Body of pancreas (tissue), 4 donors: ENCODE measurements around the gene TCF7L1. TPM values are rescaled to one million over a fixed set of nuclear protein-coding genes. Genes with fewer than 3 reads are reported as not detected.
"Not testable (repeated sequence)": the region's sequence is repeated elsewhere in the genome, so short reads cannot be mapped to it uniquely, and the experiment has no call there.

ENCODE experiments used
- ATAC-seq: fragments of 150-250 bp; one replicate; pipeline ENCODE4 v1.9.1; 2016
- DNase-seq, 4 donors: peaks; one replicate each; pipeline ENCODE4 v3.0.0-alpha.2; 2019
- H3K27ac ChIP-seq, 4 donors: fragments of 200-600 bp; sonication (generic); 1 replicate in 3 of 4; 2 replicates in 1 of 4; pipeline versions ENCODE4 v1.5.1 to v1.6.1; 2016 to 2019; ENCODE audit warnings: mild to moderate bottlenecking in 1 of 4, mixed read lengths in 1 of 4, moderate library complexity in 1 of 4
- H3K27me3 ChIP-seq, 2 donors: fragments of 200-600 bp; sonication (generic); one replicate each; pipeline ENCODE4 v1.6.0; 2016; ENCODE audit warnings: mild to moderate bottlenecking in 1 of 2
- H3K36me3 ChIP-seq, 2 donors: fragments of 200-600 bp; sonication (generic); replicated peaks in 1 of 2; 2 replicates each; pipeline ENCODE4 v1.5.1; 2016; ENCODE audit warnings: low read depth in 2 of 2; ENCODE audit not compliant: insufficient read depth in 1 of 2
- H3K4me1 ChIP-seq: fragments of 200-600 bp; sonication (generic); one replicate; pipeline ENCODE4 v1.6.0; 2016
- H3K4me3 ChIP-seq, 2 donors: fragments of 200-600 bp; sonication (generic); 1 replicate in 1 of 2; 2 replicates in 1 of 2; pipeline ENCODE4 v1.5.1; 2016 to 2019
- H3K9me3 ChIP-seq, 3 donors: fragments of 200-600 bp; sonication (generic); 1 replicate in 2 of 3; 2 replicates in 1 of 3; pipeline ENCODE4 v1.5.1; 2016
- POLR2A ChIP-seq, 3 donors: fragments of 450-650 bp; IDR thresholded peaks; one replicate each; pipeline ENCODE4 v1.6.1; 2016; ENCODE audit warnings: antibody characterized with exemption in 3 of 3, mild to moderate bottlenecking in 2 of 3
- WGBS, 2 donors: methylation state at CpG; one replicate each; pipeline ENCODE4 v1.1.5; 2017; 5-methylcytosine and 5-hydroxymethylcytosine counted together
- intact Hi-C: fragments of 100-400 bp; cut with DNase I; formaldehyde crosslinking; loops from one replicate; pipeline ENCODE4 v1.15.1; 2023
- total RNA-seq, 2 donors: library from RNA; depleted of rRNA; stranded (reverse); fragments of >200 nt; gene quantifications; one replicate each; pipeline ENCODE4 v1.1.0, GENCODE V29; 2016
- TF ChIP-seq, protein P1 (sequence below), 7 experiments: fragments of 450-650 bp in 4 of 7; fragments of 200-600 bp in 3 of 7; sonication (generic) in 3 of 7; IDR thresholded peaks; one replicate each; pipeline ENCODE4 v1.5.1; 2016 to 2019; ENCODE audit warnings: antibody characterized with exemption in 7 of 7

The TCF7L1 gene
- total RNA-seq, 2 donors from 2014 or later = 2.1 to 4.3 TPM

DNA sequence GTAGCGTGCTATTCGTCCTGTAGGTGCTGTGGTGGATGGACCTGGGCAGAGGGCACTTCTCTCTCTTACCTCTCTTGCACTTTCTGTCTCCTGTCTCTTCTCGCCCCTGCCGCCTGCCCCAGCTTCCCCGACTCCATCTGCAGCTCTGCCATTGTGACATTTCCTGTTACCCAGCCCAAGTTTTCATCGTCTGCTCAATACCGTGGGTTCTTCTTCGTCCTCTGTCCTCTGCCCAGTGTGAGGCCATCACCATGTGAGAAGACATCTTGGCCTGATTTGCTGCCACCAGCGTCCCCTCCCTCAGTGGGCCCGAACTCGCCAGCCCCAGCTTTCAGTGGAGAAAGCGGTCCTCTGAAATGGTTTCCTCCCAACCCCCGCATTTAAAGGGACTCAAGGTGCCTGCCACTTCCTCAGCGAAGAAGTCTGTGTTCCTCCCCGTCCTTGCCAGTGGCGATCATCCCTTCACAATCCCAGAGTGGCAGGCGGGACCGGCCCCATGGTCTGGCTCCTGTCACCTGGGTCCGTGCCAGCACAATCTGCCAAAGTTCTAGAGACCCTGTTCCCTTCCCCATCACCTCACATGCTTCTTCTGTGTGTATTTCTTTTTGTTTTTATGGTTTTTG is 176.6 kb downstream of the TCF7L1 start:
- no peak overlapping the region for H3K27ac ChIP-seq
- ATAC-seq (no peak), DNase-seq (no peak)
- no peaks in the 10 kb centered on the region for H3K27me3 ChIP-seq
- H3K9me3 ChIP-seq = no peaks in the 10 kb centered on the region
- WGBS, 2 donors = 69 to 80% methylated on average over 18 to 19 of the region's 19 CpGs
- H3K4me1 ChIP-seq = no peaks in the 10 kb centered on the region
- peaks cover 0 to 3% of the 10 kb centered on the region in 2 donors for H3K36me3 ChIP-seq
- intact Hi-C loops = no loop called here
- no peak overlapping the region for H3K4me3 ChIP-seq
- TF ChIP-seq, protein P1, sequence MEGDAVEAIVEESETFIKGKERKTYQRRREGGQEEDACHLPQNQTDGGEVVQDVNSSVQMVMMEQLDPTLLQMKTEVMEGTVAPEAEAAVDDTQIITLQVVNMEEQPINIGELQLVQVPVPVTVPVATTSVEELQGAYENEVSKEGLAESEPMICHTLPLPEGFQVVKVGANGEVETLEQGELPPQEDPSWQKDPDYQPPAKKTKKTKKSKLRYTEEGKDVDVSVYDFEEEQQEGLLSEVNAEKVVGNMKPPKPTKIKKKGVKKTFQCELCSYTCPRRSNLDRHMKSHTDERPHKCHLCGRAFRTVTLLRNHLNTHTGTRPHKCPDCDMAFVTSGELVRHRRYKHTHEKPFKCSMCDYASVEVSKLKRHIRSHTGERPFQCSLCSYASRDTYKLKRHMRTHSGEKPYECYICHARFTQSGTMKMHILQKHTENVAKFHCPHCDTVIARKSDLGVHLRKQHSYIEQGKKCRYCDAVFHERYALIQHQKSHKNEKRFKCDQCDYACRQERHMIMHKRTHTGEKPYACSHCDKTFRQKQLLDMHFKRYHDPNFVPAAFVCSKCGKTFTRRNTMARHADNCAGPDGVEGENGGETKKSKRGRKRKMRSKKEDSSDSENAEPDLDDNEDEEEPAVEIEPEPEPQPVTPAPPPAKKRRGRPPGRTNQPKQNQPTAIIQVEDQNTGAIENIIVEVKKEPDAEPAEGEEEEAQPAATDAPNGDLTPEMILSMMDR (IDR thresholded peaks at IDR 0.05) = no peak
- TF ChIP-seq POLR2A (IDR thresholded peaks at IDR 0.05) = no peak

GRCh38 chr2:85310330-85310729 is 177.1 kb downstream of the TCF7L1 start:
- DNase-seq (no peak), ATAC-seq (no peak)
- peaks cover 0 to 3% of the 10 kb centered on the region in 2 donors for H3K36me3 ChIP-seq
- H3K9me3 ChIP-seq = no peaks in the 10 kb centered on the region
- H3K27me3 ChIP-seq = no peaks in the 10 kb centered on the region
- WGBS, 2 donors = 72 to 78% methylated on average over 3 of the region's 3 CpGs
- H3K4me3 ChIP-seq = no peak overlapping the region
- H3K27ac ChIP-seq = no peak overlapping the region
- no peaks in the 10 kb centered on the region for H3K4me1 ChIP-seq
- intact Hi-C loops = no loop called here
- no peak for TF ChIP-seq POLR2A (IDR thresholded peaks at IDR 0.05)
- TF ChIP-seq, protein P1 (IDR thresholded peaks at IDR 0.05) = no peak

- DNase-seq (no peak), ATAC-seq (no peak)
- H3K9me3 ChIP-seq = no peaks in the 10 kb centered on the region
- no peaks in the 10 kb centered on the region for H3K27me3 ChIP-seq
- 86 to 87% methylated on average over 7 of the region's 7 CpGs for WGBS, 2 donors
- TF ChIP-seq POLR2A (IDR thresholded peaks at IDR 0.05) = no peak
- TF ChIP-seq, protein P1 (IDR thresholded peaks at IDR 0.05) = no peak
- intact Hi-C loops = no loop called here
- H3K4me1 ChIP-seq = no peaks in the 10 kb centered on the region
- H3K4me3 ChIP-seq = no peak overlapping the region
- no peak overlapping the region for H3K27ac ChIP-seq
- peaks cover 0 to 7% of the 10 kb centered on the region in 2 donors for H3K36me3 ChIP-seq
Measured at GRCh38 chr2:85312404-85312803, 179.2 kb downstream of the TCF7L1 start.

- intact Hi-C loops = no loop called here
- Histone ChIP-seq H3K27me3 (no peaks in the 10 kb centered on the region), H3K9me3 (no peaks in the 10 kb centered on the region), H3K4me1 (no peaks in the 10 kb centered on the region), H3K27ac (no peak overlapping the region), H3K4me3 (no peak overlapping the region), H3K36me3 (peaks cover 0 to 10% of the 10 kb centered on the region in 2 donors)
- DNase-seq = no peak
- no peak for ATAC-seq
- WGBS, 2 donors = 66 to 74% methylated on average over 10 of the region's 10 CpGs
- no peak for TF ChIP-seq POLR2A (IDR thresholded peaks at IDR 0.05)
- TF ChIP-seq, protein P1 (IDR thresholded peaks at IDR 0.05) = no peak
Measured at GRCh38 chr2:85314884-85315242, 181.7 kb downstream of the TCF7L1 start.

GRCh38 chr2:85315921-85316320 is 182.7 kb downstream of the TCF7L1 start:
- ATAC-seq, H3K27me3 ChIP-seq, H3K9me3 ChIP-seq, H3K4me3 ChIP-seq, H3K36me3 ChIP-seq, intact Hi-C loops, H3K4me1 ChIP-seq, DNase-seq, H3K27ac ChIP-seq: not testable (repeated sequence)
- 73% methylated on average over 4 of the region's 5 CpGs; no CpG with 5 or more reads in 1 of the 2 donors for WGBS, 2 donors
